RWPE2 (cell line): Measurements from ENCODE around the gene EVL.

Experiments used
- ATAC-seq: fragments of 200-7000 bp; cut with Tn5 transposase; 3 replicates; pipeline ENCODE4 v1.9.1; 2021; ENCODE audit warnings: low read depth
- DNase-seq: peaks from one replicate; pipeline ENCODE4 v3.0.0-alpha.2; 2020; ENCODE audit warnings: low spot score
- H3K27ac ChIP-seq: fragments of 450-650 bp; 2 replicates; pipeline ENCODE4 v1.5.1; 2017; ENCODE audit warnings: mild to moderate bottlenecking; ENCODE audit not compliant: poor library complexity, severe bottlenecking
- H3K27me3 ChIP-seq: fragments of 250-450 bp; sonication (Bioruptor Pico); 2 replicates; pipeline ENCODE4 v1.5.1; 2021; ENCODE audit warnings: mild to moderate bottlenecking, moderate library complexity; ENCODE audit not compliant: insufficient read depth, poor library complexity, severe bottlenecking
- H3K36me3 ChIP-seq: fragments of 250-450 bp; sonication (Bioruptor Pico); 2 replicates; pipeline ENCODE4 v1.5.1; 2020; ENCODE audit warnings: low read depth, mild to moderate bottlenecking, moderate library complexity
- H3K4me1 ChIP-seq: fragments of 250-450 bp; sonication (Bioruptor Pico); 2 replicates; pipeline ENCODE4 v1.5.1; 2021; ENCODE audit warnings: mild to moderate bottlenecking, moderate library complexity; ENCODE audit not compliant: insufficient read depth, poor library complexity, severe bottlenecking
- H3K4me3 ChIP-seq: fragments of 250-450 bp; sonication (Bioruptor Pico); 2 replicates; pipeline ENCODE4 v1.5.1; 2021; ENCODE audit warnings: mild to moderate bottlenecking, moderate library complexity; ENCODE audit not compliant: severe bottlenecking
- H3K9me3 ChIP-seq: fragments of 250-450 bp; sonication (Bioruptor Pico); 2 replicates; pipeline ENCODE4 v1.5.1; 2021; ENCODE audit warnings: mild to moderate bottlenecking, moderate library complexity; ENCODE audit not compliant: severe bottlenecking
- CTCF ChIP-seq: fragments of 450-650 bp; IDR thresholded peaks from one replicate; pipeline ENCODE4 v1.5.1; 2017; ENCODE audit warnings: mild to moderate bottlenecking, moderate library complexity; ENCODE audit not compliant: poor library complexity, severe bottlenecking

The EVL gene

GRCh38 chr14:100069161-100069800 is 4.1 kb downstream of the EVL start:
- H3K27me3 ChIP-seq = no peaks in the 10 kb centered on the region
- H3K4me1 ChIP-seq = peaks cover 17% of the 10 kb centered on the region
- ATAC-seq = no peak
- TF ChIP-seq CTCF = no peak
- peak overlapping the region; percentile 61 for H3K27ac ChIP-seq
- no peaks in the 10 kb centered on the region for H3K36me3 ChIP-seq
- no peaks in the 10 kb centered on the region for H3K9me3 ChIP-seq
- H3K4me3 ChIP-seq = no peak overlapping the region
- no peak for DNase-seq

- Histone ChIP-seq H3K4me3 (no peak overlapping the region), H3K4me1 (peaks cover 17% of the 10 kb centered on the region), H3K36me3 (no peaks in the 10 kb centered on the region), H3K27me3 (no peaks in the 10 kb centered on the region), H3K9me3 (no peaks in the 10 kb centered on the region), H3K27ac (no peak overlapping the region)
- TF ChIP-seq CTCF = no peak
- no peak for DNase-seq
- no peak for ATAC-seq
Observed at GRCh38 chr14:100070310-100070709, 5.1 kb downstream of the EVL start.

GRCh38 chr14:100071545-100071944 is 6.3 kb downstream of the EVL start:
- no peaks in the 10 kb centered on the region for H3K36me3 ChIP-seq
- TF ChIP-seq CTCF = no peak
- no peaks in the 10 kb centered on the region for H3K27me3 ChIP-seq
- ATAC-seq (no peak), DNase-seq (no peak)
- no peaks in the 10 kb centered on the region for H3K9me3 ChIP-seq
- H3K27ac ChIP-seq = no peak overlapping the region
- no peak overlapping the region for H3K4me3 ChIP-seq
- H3K4me1 ChIP-seq = peaks cover 21% of the 10 kb centered on the region

GRCh38 chr14:100072783-100073346 is 7.6 kb downstream of the EVL start:
- Histone ChIP-seq H3K4me3 (no peak overlapping the region), H3K27me3 (no peaks in the 10 kb centered on the region), H3K9me3 (no peaks in the 10 kb centered on the region), H3K36me3 (no peaks in the 10 kb centered on the region), H3K4me1 (peaks cover 21% of the 10 kb centered on the region), H3K27ac (peak overlapping the region; percentile 1)
- TF ChIP-seq CTCF = peak; percentile 83
- ATAC-seq = peak; percentile 59; the same call in 2 of the 3 replicates
- no peak for DNase-seq
